Measurements from ENCODE around the gene LRRC38.

GRCh38 chr1:13550663-13551062, 36.9 kb upstream of the LRRC38 start:
- TF ChIP-seq, protein P1, sequence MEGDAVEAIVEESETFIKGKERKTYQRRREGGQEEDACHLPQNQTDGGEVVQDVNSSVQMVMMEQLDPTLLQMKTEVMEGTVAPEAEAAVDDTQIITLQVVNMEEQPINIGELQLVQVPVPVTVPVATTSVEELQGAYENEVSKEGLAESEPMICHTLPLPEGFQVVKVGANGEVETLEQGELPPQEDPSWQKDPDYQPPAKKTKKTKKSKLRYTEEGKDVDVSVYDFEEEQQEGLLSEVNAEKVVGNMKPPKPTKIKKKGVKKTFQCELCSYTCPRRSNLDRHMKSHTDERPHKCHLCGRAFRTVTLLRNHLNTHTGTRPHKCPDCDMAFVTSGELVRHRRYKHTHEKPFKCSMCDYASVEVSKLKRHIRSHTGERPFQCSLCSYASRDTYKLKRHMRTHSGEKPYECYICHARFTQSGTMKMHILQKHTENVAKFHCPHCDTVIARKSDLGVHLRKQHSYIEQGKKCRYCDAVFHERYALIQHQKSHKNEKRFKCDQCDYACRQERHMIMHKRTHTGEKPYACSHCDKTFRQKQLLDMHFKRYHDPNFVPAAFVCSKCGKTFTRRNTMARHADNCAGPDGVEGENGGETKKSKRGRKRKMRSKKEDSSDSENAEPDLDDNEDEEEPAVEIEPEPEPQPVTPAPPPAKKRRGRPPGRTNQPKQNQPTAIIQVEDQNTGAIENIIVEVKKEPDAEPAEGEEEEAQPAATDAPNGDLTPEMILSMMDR (IDR thresholded peaks at IDR 0.05), result no peak
- TF ChIP-seq POLR2A (IDR thresholded peaks at IDR 0.05), result no peak
